ENCODE results near the gene SYCP2L. TPM values are rescaled to one million over a fixed set of nuclear protein-coding genes. Genes with fewer than 3 reads are reported as not detected.

Gene SYCP2L
- polyA plus RNA-seq, 1 of the 3 experiments (the other 2 are of a cell fraction) = 0.82 TPM

- CTCF ChIA-PET = no interaction called here
Measured at GRCh38 chr6:11008821-11009220, 122.0 kb downstream of the SYCP2L start.

More at GRCh38 chr6:11008821-11009220, 122.0 kb downstream of the SYCP2L start:
- no peak overlapping the region for H3K9ac ChIP-seq
- H3K4me2 ChIP-seq = peak overlapping the region; percentile 43; the same call in 1 of the 2 replicates
- H3K9me3 ChIP-seq = no peaks in the 10 kb centered on the region
- no peak overlapping the region for H3K27ac ChIP-seq (ENCODE audit: low read depth in 2 of 2, low read length in 1 of 2)
- H4K20me1 ChIP-seq (ENCODE audit: insufficient read depth) = no peaks in the 10 kb centered on the region
- H3K27me3 ChIP-seq (ENCODE audit: insufficient read depth) = no peaks in the 10 kb centered on the region
- H3K36me3 ChIP-seq (replicated peaks in 1 of 2; ENCODE audit: control insufficient read depth in 1 of 2, insufficient read depth in 2 of 2, low read length in 1 of 2) = no peaks in the 10 kb centered on the region
- H3K79me2 ChIP-seq (ENCODE audit: insufficient read depth) = no peaks in the 10 kb centered on the region
- no peak for DNase-seq
- whole genome bisulfite sequencing (ENCODE audit: low lambda C conversion rate) = 83% methylated on average over 1 of the region's 1 CpG
- H3K4me1 ChIP-seq (ENCODE audit: control insufficient read depth in 1 of 2, insufficient read depth in 2 of 2, low read depth in 1 of 2, low read length in 1 of 2) = peaks cover 6 to 11% of the 10 kb centered on the region in 2 experiments; a peak in 3 of 4 replicates
- peak overlapping the region; percentile 31; the same call in 1 of the 2 replicates for H2AFZ ChIP-seq (ENCODE audit: low read depth)
- POLR2A ChIA-PET = no interaction called here
- TF ChIP-seq RFX5 (IDR thresholded peaks at IDR 0.05; ENCODE audit: low read length) = no peak
- no peak for TF ChIP-seq FOXM1 (IDR thresholded peaks at IDR 0.05; ENCODE audit: low read depth)
- no peak for TF ChIP-seq PBX3 (IDR thresholded peaks at IDR 0.05)
- TF ChIP-seq FOXJ3 (CRISPR knock-in tag; IDR thresholded peaks at IDR 0.05) = no peak
- TF ChIP-seq NFIC (IDR thresholded peaks at IDR 0.05; ENCODE audit: borderline replicate concordance) = no peak
- TF ChIP-seq POLR2AphosphoS5 (IDR thresholded peaks at IDR 0.05; ENCODE audit: low read depth, low read length) = no peak
- TF ChIP-seq JUND (IDR thresholded peaks at IDR 0.05) = no peak
- TF ChIP-seq YY1 (IDR thresholded peaks at IDR 0.05; ENCODE audit: low read depth) = no peak
- TF ChIP-seq USF1 (IDR thresholded peaks at IDR 0.05; ENCODE audit: borderline replicate concordance, low read depth) = no peak
- no peak for TF ChIP-seq ZBTB33 (IDR thresholded peaks at IDR 0.05; ENCODE audit: borderline replicate concordance, low read depth)
- TF ChIP-seq RCOR1 (IDR thresholded peaks at IDR 0.05; ENCODE audit: low read length) = no peak
- TF ChIP-seq MEF2A (IDR thresholded peaks at IDR 0.05; ENCODE audit: borderline replicate concordance, low read depth) = no peak
- no peak for TF ChIP-seq REST (IDR thresholded peaks at IDR 0.05; ENCODE audit: low read depth, low read length)
- H3K4me3 ChIP-seq (ENCODE audit: low read depth in 2 of 2, low read length in 1 of 2) = no peak overlapping the region
- no peaks in the 10 kb centered on the region for H3K9me2 ChIP-seq
- peaks cover 3% of the 10 kb centered on the region for H3F3A ChIP-seq (replicated peaks; ENCODE audit: insufficient read depth)

Measured in SK-N-SH (cell line).